Measurements from ENCODE around the gene PARP4.

DNA sequence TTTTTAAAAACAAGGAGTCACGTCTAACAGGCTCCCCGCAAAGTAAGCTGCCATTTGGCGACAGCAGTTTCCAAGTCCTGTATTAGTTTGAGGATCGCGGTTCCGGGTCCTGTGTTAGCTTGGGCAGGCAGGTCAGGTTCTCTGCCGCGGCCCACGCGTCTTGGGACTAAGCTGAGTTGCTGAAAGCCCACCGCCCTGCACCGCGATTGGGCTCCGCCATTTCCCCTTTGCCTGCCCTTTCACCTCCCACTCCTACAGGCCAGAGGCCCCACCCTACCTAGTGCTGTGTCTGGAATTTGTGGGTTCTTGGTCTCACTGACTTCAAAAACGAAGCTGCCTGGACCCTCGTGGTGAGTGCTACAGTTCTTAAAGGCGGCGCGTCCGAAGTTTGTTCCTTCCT, 6.8 kb downstream of the PARP4 start:
- TF ChIP-seq, protein P1, sequence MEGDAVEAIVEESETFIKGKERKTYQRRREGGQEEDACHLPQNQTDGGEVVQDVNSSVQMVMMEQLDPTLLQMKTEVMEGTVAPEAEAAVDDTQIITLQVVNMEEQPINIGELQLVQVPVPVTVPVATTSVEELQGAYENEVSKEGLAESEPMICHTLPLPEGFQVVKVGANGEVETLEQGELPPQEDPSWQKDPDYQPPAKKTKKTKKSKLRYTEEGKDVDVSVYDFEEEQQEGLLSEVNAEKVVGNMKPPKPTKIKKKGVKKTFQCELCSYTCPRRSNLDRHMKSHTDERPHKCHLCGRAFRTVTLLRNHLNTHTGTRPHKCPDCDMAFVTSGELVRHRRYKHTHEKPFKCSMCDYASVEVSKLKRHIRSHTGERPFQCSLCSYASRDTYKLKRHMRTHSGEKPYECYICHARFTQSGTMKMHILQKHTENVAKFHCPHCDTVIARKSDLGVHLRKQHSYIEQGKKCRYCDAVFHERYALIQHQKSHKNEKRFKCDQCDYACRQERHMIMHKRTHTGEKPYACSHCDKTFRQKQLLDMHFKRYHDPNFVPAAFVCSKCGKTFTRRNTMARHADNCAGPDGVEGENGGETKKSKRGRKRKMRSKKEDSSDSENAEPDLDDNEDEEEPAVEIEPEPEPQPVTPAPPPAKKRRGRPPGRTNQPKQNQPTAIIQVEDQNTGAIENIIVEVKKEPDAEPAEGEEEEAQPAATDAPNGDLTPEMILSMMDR (conservative IDR thresholded peaks at IDR 0.05; ENCODE audit: low read length): no peak
- TF ChIP-seq EZH2phosphoT487 (IDR thresholded peaks at IDR 0.05; ENCODE audit: borderline replicate concordance, low read depth, low read length): no peak

All from OCI-LY7 (cell line).